GM18499 (cell line): Measurements from ENCODE around the gene DDOST.
"Not testable (repeated sequence)": the region's sequence is repeated elsewhere in the genome, so short reads cannot be mapped to it uniquely, and the experiment has no call there.

ENCODE experiments used
- ATAC-seq: cut with Tn5 transposase; IDR thresholded peaks from one replicate; pipeline ENCODE4 v1.9.1; 2021; ENCODE audit warnings: moderate number of reproducible peaks; ENCODE audit not compliant: insufficient read depth, unreplicated experiment

DDOST gene

GRCh38 chr1:20693623-20694022 is 32.5 kb upstream of the DDOST start:
- no peak for ATAC-seq

GRCh38 chr1:20691872-20692271 is 30.7 kb upstream of the DDOST start:
- ATAC-seq = no peak

- ATAC-seq = no peak
Observed at GRCh38 chr1:20689645-20690056, 28.5 kb upstream of the DDOST start.

GRCh38 chr1:20686883-20687725 is 25.9 kb upstream of the DDOST start:
- no peak for ATAC-seq

- no peak for ATAC-seq
Observed at GRCh38 chr1:20685741-20686140, 24.6 kb upstream of the DDOST start.

GRCh38 chr1:20685099-20685662 is 24.0 kb upstream of the DDOST start:
- ATAC-seq = no peak

GRCh38 chr1:20684651-20685050 is 23.5 kb upstream of the DDOST start:
- ATAC-seq = no peak

- ATAC-seq = no peak
Observed at GRCh38 chr1:20684050-20684620, 23.0 kb upstream of the DDOST start.

GRCh38 chr1:20683614-20684013 is 22.4 kb upstream of the DDOST start:
- ATAC-seq = no peak

- ATAC-seq = no peak
Observed at GRCh38 chr1:20682571-20683236, 21.5 kb upstream of the DDOST start.

GRCh38 chr1:20681999-20682398 is 20.8 kb upstream of the DDOST start:
- ATAC-seq = no peak

GRCh38 chr1:20680269-20680668 is 19.1 kb upstream of the DDOST start:
- ATAC-seq = no peak

- no peak for ATAC-seq
Observed at GRCh38 chr1:20678599-20678998, 17.4 kb upstream of the DDOST start.

- ATAC-seq = not testable (repeated sequence)
Observed at GRCh38 chr1:20673626-20674025, 12.5 kb upstream of the DDOST start.

GRCh38 chr1:20672265-20672632 is 11.1 kb upstream of the DDOST start:
- no peak for ATAC-seq

- ATAC-seq = no peak
Observed at GRCh38 chr1:20670936-20671335, 9.8 kb upstream of the DDOST start.

GRCh38 chr1:20668581-20668980 is 7.4 kb upstream of the DDOST start:
- ATAC-seq = no peak

- ATAC-seq = no peak
Observed at GRCh38 chr1:20666804-20667203, 5.6 kb upstream of the DDOST start.

GRCh38 chr1:20666146-20666545 is 5.0 kb upstream of the DDOST start:
- ATAC-seq = no peak

GRCh38 chr1:20665726-20666125 is 4.6 kb upstream of the DDOST start:
- ATAC-seq = no peak
